ENCODE data around the gene SMG1.
"Not testable (repeated sequence)": the region's sequence is repeated elsewhere in the genome, so short reads cannot be mapped to it uniquely, and the experiment has no call there.

The SMG1 gene

GRCh38 chr16:18756639-18757038, 169.6 kb downstream of the SMG1 start:
- not testable (repeated sequence) for DNase-seq
